Neural progenitor cell (in vitro differentiated cells): ENCODE measurements around the gene KRT7.

Source experiments
- CTCF ChIP-seq: fragments of 200-600 bp; sonication (generic); IDR thresholded peaks from 2 replicates; pipeline ENCODE4 v1.5.1; 2017; ENCODE audit warnings: antibody characterized with exemption, mild to moderate bottlenecking
- EZH2 ChIP-seq: fragments of 200-600 bp; sonication (generic); IDR thresholded peaks from 2 replicates; pipeline ENCODE4 v1.6.1; 2017; ENCODE audit warnings: antibody characterized with exemption, mild to moderate bottlenecking, moderate library complexity
- EZH2phosphoT487 ChIP-seq: fragments of 200-600 bp; sonication (generic); IDR thresholded peaks from 2 replicates; pipeline ENCODE4 v1.6.1; 2017; ENCODE audit warnings: antibody characterized with exemption

- TF ChIP-seq CTCF = no peak
- no peak for TF ChIP-seq EZH2phosphoT487
- no peak for TF ChIP-seq EZH2
Measured at GRCh38 chr12:52285172-52285745, 52.2 kb downstream of the KRT7 start.
